OCI-LY1 (cell line): ENCODE data around the gene ZMYND10.
A peak's percentile ranks its signal among the peaks of the same experiment; 100 is the strongest.

Source experiments
- H2AFZ ChIP-seq: fragments of 200-600 bp; sonication (generic), shearing (Covaris generic); 2 replicates; pipeline ENCODE4 v1.6.0; 2014; ENCODE audit warnings: antibody characterized with exemption, mild to moderate bottlenecking, low read length
- H3F3A ChIP-seq: fragments of 200-600 bp; sonication (generic), shearing (Covaris generic); 2 replicates; pipeline ENCODE4 v1.6.0; 2014; ENCODE audit warnings: mild to moderate bottlenecking, antibody characterized with exemption, low read length, moderate library complexity; ENCODE audit not compliant: insufficient read depth
- H3K27ac ChIP-seq: fragments of 200-600 bp; sonication (generic); 2 replicates; pipeline ENCODE4 v1.5.1; 2014; ENCODE audit warnings: low read length, mixed run types, mild to moderate bottlenecking, low read depth; ENCODE audit not compliant: poor library complexity, severe bottlenecking
- H3K27me3 ChIP-seq: fragments of 200-600 bp; sonication (generic); 2 replicates; pipeline ENCODE4 v1.6.0; 2014; ENCODE audit warnings: antibody characterized with exemption, mild to moderate bottlenecking, low read length, moderate library complexity; ENCODE audit not compliant: insufficient read depth
- H3K36me3 ChIP-seq: fragments of 200-600 bp; sonication (generic); 2 replicates; pipeline ENCODE4 v1.6.1; 2014; ENCODE audit warnings: mild to moderate bottlenecking, antibody characterized with exemption, low read length, moderate library complexity, mixed read lengths; ENCODE audit not compliant: insufficient read depth
- H3K4me1 ChIP-seq: fragments of 200-600 bp; sonication (generic); 2 replicates; pipeline ENCODE4 v1.5.1; 2014; ENCODE audit warnings: mild to moderate bottlenecking, low read length, moderate library complexity; ENCODE audit not compliant: insufficient read depth, severe bottlenecking
- H3K4me2 ChIP-seq: fragments of 200-600 bp; sonication (generic), shearing (Covaris generic); 2 replicates; pipeline ENCODE4 v1.6.1; 2014; ENCODE audit warnings: low read length
- H3K4me3 ChIP-seq: fragments of 200-600 bp; sonication (generic); 2 replicates; pipeline ENCODE4 v1.5.1; 2014; ENCODE audit warnings: low read length, low read depth, mild to moderate bottlenecking, mixed read lengths; ENCODE audit not compliant: poor library complexity, severe bottlenecking
- H3K79me2 ChIP-seq: fragments of 200-600 bp; shearing (Covaris generic); 2 replicates; pipeline ENCODE4 v1.6.1; 2016; ENCODE audit warnings: mixed run types, low read length, mixed read lengths; ENCODE audit not compliant: insufficient read depth
- H3K9ac ChIP-seq: fragments of 200-600 bp; sonication (generic), shearing (Covaris generic); 2 replicates; pipeline ENCODE4 v1.6.1; 2014; ENCODE audit warnings: mild to moderate bottlenecking, low read length, mixed read lengths
- H3K9me2 ChIP-seq: fragments of 200-600 bp; sonication (generic), shearing (Covaris generic); 2 replicates; pipeline ENCODE4 v1.6.1; 2014; ENCODE audit warnings: low read depth, mild to moderate bottlenecking, low read length, mixed read lengths
- H3K9me3 ChIP-seq: fragments of 200-600 bp; shearing (Covaris generic); 2 replicates; pipeline ENCODE4 v1.6.1; 2014; ENCODE audit warnings: low read length, mixed read lengths
- H4K20me1 ChIP-seq: fragments of 200-600 bp; sonication (generic), shearing (Covaris generic); 2 replicates; pipeline ENCODE4 v1.6.0; 2016; ENCODE audit warnings: mild to moderate bottlenecking, low read length; ENCODE audit not compliant: insufficient read depth
- CTCF ChIP-seq: fragments of 200-600 bp; sonication (generic), shearing (Covaris generic); IDR thresholded peaks from 2 replicates; pipeline ENCODE4 v1.5.1; 2017; ENCODE audit warnings: mild to moderate bottlenecking, antibody characterized with exemption, low read length, moderate library complexity, mixed read lengths
- EZH2 ChIP-seq: fragments of 200-600 bp; sonication (generic), shearing (Covaris generic); IDR thresholded peaks from 2 replicates; pipeline ENCODE4 v1.8.0; 2017; ENCODE audit warnings: borderline replicate concordance, mixed run types, mild to moderate bottlenecking, antibody characterized with exemption, low read length, moderate library complexity, mixed read lengths

The ZMYND10 gene

DNA sequence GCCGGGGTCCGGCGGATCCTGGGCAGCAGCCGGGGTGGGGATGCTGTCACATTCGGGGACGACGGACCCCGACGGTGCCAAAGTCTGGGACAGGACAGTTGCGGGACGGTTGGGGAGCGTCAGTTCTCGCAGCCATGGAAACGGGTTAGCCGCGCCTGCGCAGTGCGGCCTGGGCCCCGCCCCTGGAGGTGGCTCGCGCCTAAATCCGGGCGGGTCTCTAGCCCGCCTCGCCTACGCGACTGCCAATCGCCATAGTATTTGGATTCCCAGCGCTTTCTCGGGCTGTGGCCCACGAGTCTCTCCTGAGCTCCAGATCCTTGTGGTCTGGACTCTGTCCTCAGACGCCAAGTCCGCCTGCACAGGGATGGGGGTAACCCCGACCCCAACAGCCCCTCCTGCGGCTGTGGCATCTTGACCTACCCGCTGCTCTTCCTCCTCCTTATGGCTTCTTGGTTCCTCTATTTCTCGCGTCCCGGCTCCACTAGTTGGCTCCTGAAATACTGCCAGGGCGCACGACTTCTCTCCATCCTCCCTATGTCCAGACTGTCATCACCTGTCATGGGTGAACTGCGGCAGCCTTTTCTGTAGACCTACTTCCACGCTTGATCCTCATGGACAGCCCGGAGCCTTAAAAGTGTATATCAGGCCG lies at the start of gene ZMYND10:
Gene ZMYND10, minus strand, starts transcription at position 147 of the 649 bp plus-strand sequence. CDS start 153 bp downstream, outside the sequence.
- Histone ChIP-seq H4K20me1 (no peaks in the 10 kb centered on the region), H3K4me3 (peak within 1 kb of the TSS; percentile 46), H3K36me3 (peaks cover 18% of the 10 kb centered on the region; the same call in 1 of the 2 replicates), H3K27ac (no peak within 1 kb of the TSS), H2AFZ (no peak within 1 kb of the TSS), H3K27me3 (no peaks in the 10 kb centered on the region), H3K79me2 (no peaks in the 10 kb centered on the region), H3K9ac (peak within 1 kb of the TSS; percentile 55), H3F3A (no peaks in the 10 kb centered on the region), H3K9me3 (no peaks in the 10 kb centered on the region), H3K4me1 (peaks cover 33% of the 10 kb centered on the region), H3K4me2 (peak within 1 kb of the TSS; percentile 65), H3K9me2 (no peaks in the 10 kb centered on the region)
- TF ChIP-seq CTCF (no peak), EZH2 (no peak)

DNA sequence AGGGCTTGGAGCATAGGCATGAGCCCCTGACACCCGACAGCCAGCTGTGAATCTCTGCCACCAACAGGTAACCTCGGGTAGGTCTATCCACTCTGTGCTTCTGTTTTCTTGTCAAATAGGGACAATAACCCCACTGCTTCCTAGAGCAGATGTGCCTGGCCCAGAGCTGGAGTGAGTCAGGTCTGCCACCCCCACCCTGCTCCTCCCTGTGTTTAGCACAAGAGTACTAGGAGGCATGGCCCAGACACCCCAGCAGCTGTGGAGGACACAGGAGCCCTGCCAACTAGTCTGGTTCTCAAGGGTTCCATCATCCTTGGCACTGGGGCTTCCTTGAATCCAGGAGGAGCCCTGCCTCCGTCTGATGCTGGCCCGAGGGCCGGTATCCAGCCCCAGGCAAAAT lies 47.5 kb upstream of the ZMYND10 start:
- Histone ChIP-seq H3F3A (no peaks in the 10 kb centered on the region), H3K79me2 (no peaks in the 10 kb centered on the region), H3K4me3 (no peak overlapping the region), H3K4me2 (no peak overlapping the region), H3K9ac (no peak overlapping the region), H3K27ac (no peak overlapping the region), H3K36me3 (no peaks in the 10 kb centered on the region), H4K20me1 (no peaks in the 10 kb centered on the region), H2AFZ (no peak overlapping the region), H3K9me2 (no peaks in the 10 kb centered on the region), H3K27me3 (no peaks in the 10 kb centered on the region), H3K4me1 (no peaks in the 10 kb centered on the region), H3K9me3 (no peaks in the 10 kb centered on the region)
- TF ChIP-seq EZH2 (no peak), CTCF (no peak)

DNA sequence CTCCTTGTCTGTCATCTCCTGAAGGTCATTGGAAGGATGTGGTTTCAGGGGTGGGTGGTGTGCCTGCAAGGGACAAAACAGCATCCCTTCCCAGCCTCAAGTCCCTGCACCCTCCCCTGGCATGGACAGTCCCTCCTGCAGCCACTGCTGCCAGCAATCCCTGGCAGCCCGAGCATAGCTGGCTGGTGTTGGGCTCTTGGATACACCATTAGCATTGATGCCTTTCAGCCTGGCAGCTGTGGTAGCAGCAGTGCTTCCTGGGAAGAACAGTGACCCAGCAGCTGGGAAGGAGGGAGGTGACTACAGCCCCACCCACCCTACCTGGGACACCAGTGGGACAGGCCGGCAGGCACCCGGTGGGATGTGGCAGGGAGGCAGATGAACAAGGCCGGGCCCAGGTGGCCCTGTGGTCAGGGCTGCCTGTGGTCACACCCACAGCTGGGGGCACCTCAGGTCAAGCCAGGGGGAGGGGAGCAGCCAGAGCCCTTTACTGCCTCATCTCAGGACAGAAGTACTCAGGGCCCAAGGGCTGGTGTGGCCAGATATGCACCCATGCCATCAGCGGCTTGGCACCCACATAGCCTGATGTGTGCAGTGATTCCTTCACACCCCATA lies 46.7 kb upstream of the ZMYND10 start:
- TF ChIP-seq EZH2: no peak
- no peak for TF ChIP-seq CTCF

More for the DNA sequence above, 46.7 kb upstream of the ZMYND10 start:
- H3K4me3 ChIP-seq: no peak overlapping the region
- H3K9me2 ChIP-seq: no peaks in the 10 kb centered on the region
- no peaks in the 10 kb centered on the region for H3K36me3 ChIP-seq
- H3K4me2 ChIP-seq: no peak overlapping the region
- H3K27me3 ChIP-seq: peaks cover 1% of the 10 kb centered on the region; the same call in 1 of the 2 replicates
- no peak overlapping the region for H3K9ac ChIP-seq
- H3K79me2 ChIP-seq: no peaks in the 10 kb centered on the region
- no peak overlapping the region for H3K27ac ChIP-seq
- H3K9me3 ChIP-seq: no peaks in the 10 kb centered on the region
- H3K4me1 ChIP-seq: no peaks in the 10 kb centered on the region
- no peaks in the 10 kb centered on the region for H4K20me1 ChIP-seq
- H2AFZ ChIP-seq: no peak overlapping the region
- no peaks in the 10 kb centered on the region for H3F3A ChIP-seq
